ENCODE measurements around the gene PLXDC2.

DNA sequence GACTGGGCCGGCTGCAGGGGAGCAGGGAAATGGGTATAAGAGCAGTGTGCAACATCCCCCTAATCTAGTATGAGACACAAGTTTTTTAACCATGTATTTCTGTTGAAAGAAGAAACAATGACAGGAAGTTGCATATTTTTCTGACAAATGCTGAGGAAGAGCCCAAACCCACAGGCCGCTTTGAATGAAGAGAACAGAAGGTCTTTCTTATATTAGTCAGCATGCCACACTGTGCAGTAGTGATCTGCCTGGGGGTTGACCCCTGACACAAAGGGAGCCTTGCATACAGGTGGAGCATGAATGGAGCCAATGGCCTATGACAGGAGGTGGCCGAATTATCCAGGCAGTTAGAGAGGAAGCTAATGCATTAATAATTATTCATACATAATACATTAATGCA is 518.3 kb downstream of the PLXDC2 start:
- TF ChIP-seq, protein P1, sequence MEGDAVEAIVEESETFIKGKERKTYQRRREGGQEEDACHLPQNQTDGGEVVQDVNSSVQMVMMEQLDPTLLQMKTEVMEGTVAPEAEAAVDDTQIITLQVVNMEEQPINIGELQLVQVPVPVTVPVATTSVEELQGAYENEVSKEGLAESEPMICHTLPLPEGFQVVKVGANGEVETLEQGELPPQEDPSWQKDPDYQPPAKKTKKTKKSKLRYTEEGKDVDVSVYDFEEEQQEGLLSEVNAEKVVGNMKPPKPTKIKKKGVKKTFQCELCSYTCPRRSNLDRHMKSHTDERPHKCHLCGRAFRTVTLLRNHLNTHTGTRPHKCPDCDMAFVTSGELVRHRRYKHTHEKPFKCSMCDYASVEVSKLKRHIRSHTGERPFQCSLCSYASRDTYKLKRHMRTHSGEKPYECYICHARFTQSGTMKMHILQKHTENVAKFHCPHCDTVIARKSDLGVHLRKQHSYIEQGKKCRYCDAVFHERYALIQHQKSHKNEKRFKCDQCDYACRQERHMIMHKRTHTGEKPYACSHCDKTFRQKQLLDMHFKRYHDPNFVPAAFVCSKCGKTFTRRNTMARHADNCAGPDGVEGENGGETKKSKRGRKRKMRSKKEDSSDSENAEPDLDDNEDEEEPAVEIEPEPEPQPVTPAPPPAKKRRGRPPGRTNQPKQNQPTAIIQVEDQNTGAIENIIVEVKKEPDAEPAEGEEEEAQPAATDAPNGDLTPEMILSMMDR (conservative IDR thresholded peaks at IDR 0.05; ENCODE audit: low read length): no peak
- no peak for TF ChIP-seq EZH2phosphoT487 (IDR thresholded peaks at IDR 0.05; ENCODE audit: borderline replicate concordance)

Measured in Loucy (cell line).